ENCODE data around the gene RNF112.

GRCh38 chr17:19383681-19384470, 27.2 kb upstream of the RNF112 start:
- TF ChIP-seq CTCF (CRISPR knock-in tag; IDR thresholded peaks at IDR 0.05) (no peak), SP1 (IDR thresholded peaks at IDR 0.05) (no peak), SP1 (CRISPR knock-in tag; IDR thresholded peaks at IDR 0.05) (no peak), POLR2AphosphoS5 (IDR thresholded peaks at IDR 0.05; ENCODE audit: low read depth, low read length) (no peak), JUN (CRISPR knock-in tag; IDR thresholded peaks at IDR 0.05) (no peak), POLR2AphosphoS2 (IDR thresholded peaks at IDR 0.05; ENCODE audit: low read depth, low read length) (no peak), EZH2 (conservative IDR thresholded peaks at IDR 0.05; ENCODE audit: low read depth, low read length) (no peak), ZBTB33 (CRISPR knock-in tag; IDR thresholded peaks at IDR 0.05) (no peak), XRCC5 (optimal IDR thresholded peaks at IDR 0.05; ENCODE audit: low read length) (no peak), ZNF614 (CRISPR knock-in tag; IDR thresholded peaks at IDR 0.05; ENCODE audit: borderline replicate concordance) (no peak), MAX (IDR thresholded peaks at IDR 0.05) (no peak), ARNTL (CRISPR knock-in tag; IDR thresholded peaks at IDR 0.05) (no peak), FOXM1 (CRISPR knock-in tag; IDR thresholded peaks at IDR 0.05) (no peak), ZNF766 (CRISPR knock-in tag; IDR thresholded peaks at IDR 0.05; ENCODE audit: borderline replicate concordance) (no peak)

Data from HepG2 (cell line).